ENCODE measurements around the gene OTX2.

- TF ChIP-seq CTCF (conservative IDR thresholded peaks at IDR 0.05; ENCODE audit: low read length) (no peak), EZH2phosphoT487 (IDR thresholded peaks at IDR 0.05; ENCODE audit: borderline replicate concordance, low read depth, low read length) (no peak)
Measured at GRCh38 chr14:56829151-56829550, 18.9 kb upstream of the OTX2 start.
